Measurements from ENCODE around the gene AFF3.

- no peak for TF ChIP-seq CTCF (IDR thresholded peaks at IDR 0.05)
- no peak for TF ChIP-seq POLR2AphosphoS5 (IDR thresholded peaks at IDR 0.05)
- no peak for TF ChIP-seq POLR2A (IDR thresholded peaks at IDR 0.05)
- no peak for TF ChIP-seq EP300 (IDR thresholded peaks at IDR 0.05)
Measured at GRCh38 chr2:100176925-100177324, 34.5 kb upstream of the AFF3 start.
